Ovary (tissue), 9 donors: ENCODE results near the gene ROR2. TPM values are rescaled to one million over a fixed set of nuclear protein-coding genes. Genes with fewer than 3 reads are reported as not detected.

Source experiments
- DNase-seq, 5 donors: peaks; one replicate each; pipeline ENCODE4 v3.0.0-alpha.2; 2019 to 2020
- H3K27ac ChIP-seq, 2 donors: fragments of 200-600 bp; one replicate each; pipeline versions ENCODE4 v1.5.1 to v1.8.0; 2019 to 2022
- H3K27me3 ChIP-seq: fragments of 200-600 bp; one replicate; pipeline ENCODE4 v1.8.0; 2022
- H3K36me3 ChIP-seq: fragments of 200-600 bp; sonication (generic); one replicate; pipeline ENCODE4 v1.5.1; 2019
- H3K4me1 ChIP-seq: one replicate; pipeline ENCODE4 v1.8.1; 2013; ENCODE audit warnings: mild to moderate bottlenecking, moderate library complexity; ENCODE audit not compliant: insufficient read depth
- H3K4me3 ChIP-seq: fragments of 200-600 bp; sonication (generic); one replicate; pipeline ENCODE4 v1.5.1; 2017
- H3K9me3 ChIP-seq, 2 donors: fragments of 200-600 bp in 1 of 2; sonication (generic) in 1 of 2; one replicate each; pipeline versions ENCODE4 v1.5.1 to v1.8.1; 2013 to 2019; ENCODE audit warnings: mild to moderate bottlenecking in 1 of 2, moderate library complexity in 1 of 2
- EP300 ChIP-seq: sonication (generic); formaldehyde crosslinking; IDR thresholded peaks from one replicate; pipeline ENCODE4 v1.6.1; 2017; ENCODE audit warnings: antibody characterized with exemption
- POLR2A ChIP-seq: fragments of 450-650 bp; IDR thresholded peaks from one replicate; pipeline ENCODE4 v1.6.1; 2017; ENCODE audit warnings: antibody characterized with exemption, mild to moderate bottlenecking, moderate library complexity
- WGBS, 3 donors: extraction: QIAGEN DNeasy Blood & Tissue Kit in 1 of 3; methylation state at CpG; one replicate each; pipeline versions ENCODE4 v1.1.5 to v1.1.7; 2013 to 2017; 5-methylcytosine and 5-hydroxymethylcytosine counted together
- intact Hi-C, 4 donors: fragments of 100-400 bp; cut with DNase I; formaldehyde crosslinking; loops; one replicate each; pipeline versions ENCODE4 v1.11.0 to v1.15.1; 2022 to 2023
- polyA plus RNA-seq, 2 donors: library from polyadenylated mRNA; stranded (reverse); fragments of 200-250 nt in 1 of 2; fragments of 350-450 nt in 1 of 2; fragmentation: Illumina TruSeq in 1 of 2; extraction: RNeasy Lipid Tissue Mini Kit (QIAGEN cat#74804) in 1 of 2; gene quantifications; one replicate each; pipeline ENCODE4 v1.2.3, GENCODE V29; 2013 to 2014
- total RNA-seq, 7 donors: library from RNA; depleted of rRNA in 2 of 7; stranded (reverse); fragments of >200 nt in 2 of 7; fragmentation: NEBNext Ultra II Directional in 3 of 7; extraction: Animal tissue kit (Norgen Biotek cat#: 25700) in 3 of 7; gene quantifications; one replicate each; pipeline versions ENCODE4 v1.1.0 to v1.2.4, GENCODE V29; 2016 to 2023
- TF ChIP-seq, protein P1 (sequence below), 3 donors: fragments of 450-650 bp in 2 of 3; fragments of 200-600 bp in 1 of 3; IDR thresholded peaks; one replicate each; pipeline versions ENCODE4 v1.5.1 to v1.8.0; 2016 to 2022; ENCODE audit warnings: antibody characterized with exemption in 3 of 3, mild to moderate bottlenecking in 1 of 3
- donor health status: DM: no; HTN: no; CAD: no; lungs with moderate emphysema.
- donor health status: DM: no; HTN: no; CAD: no.
- donor health status: Bipolar disorder and iron deficiency.
- donor health status: DM: yes; HTN: yes; CAD: no.
- donor health status: DM: no; HTN: no; CAD: no.
- donor health status: DM: yes; HTN: yes; CAD: no.

The ROR2 gene
- total and polyA plus RNA-seq, 9 donors: 11.4 to 35.5 (median 27.7) TPM

- TF ChIP-seq, protein P1, sequence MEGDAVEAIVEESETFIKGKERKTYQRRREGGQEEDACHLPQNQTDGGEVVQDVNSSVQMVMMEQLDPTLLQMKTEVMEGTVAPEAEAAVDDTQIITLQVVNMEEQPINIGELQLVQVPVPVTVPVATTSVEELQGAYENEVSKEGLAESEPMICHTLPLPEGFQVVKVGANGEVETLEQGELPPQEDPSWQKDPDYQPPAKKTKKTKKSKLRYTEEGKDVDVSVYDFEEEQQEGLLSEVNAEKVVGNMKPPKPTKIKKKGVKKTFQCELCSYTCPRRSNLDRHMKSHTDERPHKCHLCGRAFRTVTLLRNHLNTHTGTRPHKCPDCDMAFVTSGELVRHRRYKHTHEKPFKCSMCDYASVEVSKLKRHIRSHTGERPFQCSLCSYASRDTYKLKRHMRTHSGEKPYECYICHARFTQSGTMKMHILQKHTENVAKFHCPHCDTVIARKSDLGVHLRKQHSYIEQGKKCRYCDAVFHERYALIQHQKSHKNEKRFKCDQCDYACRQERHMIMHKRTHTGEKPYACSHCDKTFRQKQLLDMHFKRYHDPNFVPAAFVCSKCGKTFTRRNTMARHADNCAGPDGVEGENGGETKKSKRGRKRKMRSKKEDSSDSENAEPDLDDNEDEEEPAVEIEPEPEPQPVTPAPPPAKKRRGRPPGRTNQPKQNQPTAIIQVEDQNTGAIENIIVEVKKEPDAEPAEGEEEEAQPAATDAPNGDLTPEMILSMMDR (IDR thresholded peaks at IDR 0.05): no peak
- TF ChIP-seq POLR2A: no peak
- TF ChIP-seq EP300: no peak
- no peaks in the 10 kb centered on the region for H3K27me3 ChIP-seq
- no peaks in the 10 kb centered on the region for H3K9me3 ChIP-seq
- no peaks in the 10 kb centered on the region for H3K36me3 ChIP-seq
- DNase-seq: no peak
- no peak overlapping the region for H3K27ac ChIP-seq
- WGBS, 3 donors: 61 to 79% (median 69%) methylated on average over 5 of the region's 5 CpGs
- intact Hi-C loops: no loop called here
- no peak overlapping the region for H3K4me3 ChIP-seq
- H3K4me1 ChIP-seq: peaks cover 1% of the 10 kb centered on the region
Observed at GRCh38 chr9:91937727-91938126, 12.3 kb downstream of the ROR2 start.

DNA sequence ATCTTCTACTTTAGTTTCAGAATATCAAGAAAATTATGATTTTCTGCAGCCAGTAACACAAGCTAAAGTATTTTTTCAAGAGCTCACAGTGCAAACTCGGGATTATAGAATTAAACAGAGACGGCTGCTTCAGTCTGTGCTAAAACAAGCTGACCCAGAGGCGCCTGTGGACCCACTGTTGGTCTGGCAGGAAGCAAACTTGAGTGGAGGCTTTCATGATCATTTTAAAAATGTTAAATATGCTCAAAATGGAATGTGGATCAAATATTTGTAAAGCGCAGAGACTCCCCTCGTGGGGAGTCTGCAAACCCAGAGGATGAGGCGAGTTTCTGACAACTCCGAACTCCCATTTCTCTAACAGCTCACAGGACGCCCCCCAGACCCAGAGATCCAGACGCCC lies 13.0 kb downstream of the ROR2 start:
- no peaks in the 10 kb centered on the region for H3K9me3 ChIP-seq
- 13 to 40% (median 29%) methylated on average over 9 of the region's 9 CpGs for WGBS, 3 donors
- intact Hi-C loops: no loop called here
- H3K27me3 ChIP-seq: no peaks in the 10 kb centered on the region
- H3K4me3 ChIP-seq: no peak overlapping the region
- no peak overlapping the region for H3K27ac ChIP-seq
- no peak for DNase-seq
- TF ChIP-seq, protein P1 (IDR thresholded peaks at IDR 0.05): no peak
- no peak for TF ChIP-seq POLR2A
- no peak for TF ChIP-seq EP300
- H3K36me3 ChIP-seq: no peaks in the 10 kb centered on the region
- peaks cover 1% of the 10 kb centered on the region for H3K4me1 ChIP-seq

- Histone ChIP-seq H3K27ac (no peak overlapping the region), H3K9me3 (no peaks in the 10 kb centered on the region), H3K4me3 (no peak overlapping the region), H3K4me1 (peaks cover 1% of the 10 kb centered on the region), H3K36me3 (no peaks in the 10 kb centered on the region), H3K27me3 (no peaks in the 10 kb centered on the region)
- 89 to 94% (median 92%) methylated on average over 13 of the region's 13 CpGs for WGBS, 3 donors
- TF ChIP-seq POLR2A (no peak), EP300 (no peak)
- TF ChIP-seq, protein P1 (IDR thresholded peaks at IDR 0.05): no peak
- intact Hi-C loops: no loop called here
- no peak for DNase-seq
Observed at GRCh38 chr9:91935805-91936514, 14.1 kb downstream of the ROR2 start.

GRCh38 chr9:91935066-91935749 lies 14.8 kb downstream of the ROR2 start:
- peaks cover 1% of the 10 kb centered on the region for H3K4me1 ChIP-seq

More at GRCh38 chr9:91935066-91935749, 14.8 kb downstream of the ROR2 start:
- TF ChIP-seq, protein P1 (IDR thresholded peaks at IDR 0.05): no peak
- no peak for TF ChIP-seq POLR2A
- no peak for TF ChIP-seq EP300
- intact Hi-C loops: no loop called here
- Histone ChIP-seq H3K27ac (peak overlapping the region in 1 of 2 donors; percentile 7), H3K9me3 (no peaks in the 10 kb centered on the region), H3K36me3 (no peaks in the 10 kb centered on the region), H3K27me3 (no peaks in the 10 kb centered on the region), H3K4me3 (no peak overlapping the region)
- 79 to 85% (median 84%) methylated on average over 13 of the region's 13 CpGs for WGBS, 3 donors
- no peak for DNase-seq
